Endometrium (tissue), 2 donors: ENCODE measurements around the gene BBS9.

ENCODE experiments used
- FAIRE-seq: peaks from 2 replicates; lab custom pipeline; 2012; peaks lifted over from hg19 to GRCh38; lab: Jason Lieb, UNC
- donor health status: control.
- donor health status: control.

BBS9 gene

DNA sequence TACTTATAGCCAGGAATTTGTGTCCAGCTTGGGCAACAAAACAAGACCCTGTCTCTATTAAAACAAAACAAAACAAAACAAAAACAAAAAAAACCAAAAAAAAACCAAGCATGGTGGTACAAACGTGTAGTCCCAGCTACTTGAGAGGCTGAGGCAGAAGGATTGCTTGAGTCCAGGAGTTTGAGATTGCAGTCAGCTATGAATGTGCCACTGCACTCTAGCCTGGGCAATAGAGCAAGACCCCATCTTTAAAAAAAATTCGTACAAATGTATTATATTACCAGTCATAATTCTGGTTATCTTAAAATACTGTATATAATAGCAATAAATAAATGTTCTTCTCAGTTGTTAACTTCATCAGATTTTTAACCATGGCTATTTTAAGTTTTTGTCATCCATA lies 2.3 kb upstream of the BBS9 start:
- FAIRE-seq = no peak

DNA sequence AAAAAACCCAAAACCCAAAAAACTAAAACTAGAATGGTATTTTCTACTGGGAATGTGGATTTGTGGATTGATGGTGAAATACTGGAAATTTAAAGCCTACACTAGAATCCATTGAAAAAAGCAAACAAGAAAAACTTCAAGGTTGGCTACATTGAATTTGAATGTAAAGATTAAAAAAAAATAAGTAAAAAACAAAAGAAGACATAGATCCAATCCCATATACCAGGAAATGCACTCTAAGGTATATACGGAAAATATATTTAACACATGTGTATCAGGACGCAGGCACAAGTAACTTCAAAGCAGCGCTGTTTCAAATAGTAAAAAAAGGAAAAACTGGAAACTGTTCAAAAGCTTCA lies 754 bp upstream of the BBS9 start:
- FAIRE-seq = peak; percentile 37

DNA sequence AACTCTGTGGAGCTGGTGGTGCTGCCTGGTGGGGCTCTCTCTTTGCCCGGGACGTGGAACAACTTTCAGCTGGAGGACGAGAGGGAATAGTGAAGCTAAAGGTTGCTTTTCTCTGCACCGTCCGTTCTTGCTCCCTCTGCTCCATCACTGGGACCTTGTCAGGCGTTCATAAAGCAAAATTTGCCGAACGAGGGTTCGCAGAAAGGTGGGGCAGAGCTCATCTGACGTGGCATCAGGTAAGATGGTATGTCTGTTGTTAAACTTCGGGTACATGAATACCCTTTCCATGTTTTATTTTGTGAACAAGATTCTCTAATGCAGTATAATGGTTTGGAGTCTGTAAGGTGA lies 416 bp downstream of the BBS9 start:
- no peak for FAIRE-seq

DNA sequence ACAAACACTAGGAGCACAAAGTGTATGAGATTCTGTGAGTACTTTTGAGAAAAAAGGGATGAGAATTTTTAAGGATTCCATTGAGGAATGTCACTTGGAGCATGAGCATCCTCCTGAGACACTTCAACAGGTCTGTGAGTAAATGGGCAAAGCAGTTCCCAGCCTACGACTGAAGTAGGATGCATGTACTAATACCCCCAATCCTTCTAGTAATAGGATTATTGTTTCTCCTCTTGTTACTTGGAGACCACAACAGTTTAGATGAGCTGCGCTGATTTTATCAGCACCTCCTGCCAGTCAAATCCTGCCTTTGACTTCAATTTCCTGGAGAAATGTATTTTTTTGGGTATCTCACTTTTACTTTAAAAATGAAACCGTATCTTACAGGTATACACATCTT lies 820 bp downstream of the BBS9 start:
- no peak for FAIRE-seq

DNA sequence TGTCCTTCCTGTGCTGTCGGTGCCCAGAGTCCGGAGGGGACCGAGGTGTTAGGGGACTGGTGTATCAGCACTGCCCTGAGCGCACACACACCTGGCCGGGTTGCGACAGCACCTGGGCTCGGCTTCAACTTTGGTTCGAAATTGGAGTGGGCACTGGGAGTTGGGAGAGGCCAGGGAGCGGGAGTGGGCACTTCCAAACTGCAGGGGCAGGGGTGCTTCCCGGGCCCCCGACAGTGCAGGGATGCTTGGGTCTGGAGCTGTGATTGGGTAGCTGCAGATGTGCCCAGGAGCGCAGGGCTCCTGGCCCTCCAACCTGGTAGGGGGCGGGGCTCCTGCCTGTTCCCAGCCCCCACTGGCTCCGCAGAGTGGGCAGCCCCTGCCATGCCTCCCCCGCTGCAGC lies 7.7 kb downstream of the BBS9 start:
- no peak for FAIRE-seq

DNA sequence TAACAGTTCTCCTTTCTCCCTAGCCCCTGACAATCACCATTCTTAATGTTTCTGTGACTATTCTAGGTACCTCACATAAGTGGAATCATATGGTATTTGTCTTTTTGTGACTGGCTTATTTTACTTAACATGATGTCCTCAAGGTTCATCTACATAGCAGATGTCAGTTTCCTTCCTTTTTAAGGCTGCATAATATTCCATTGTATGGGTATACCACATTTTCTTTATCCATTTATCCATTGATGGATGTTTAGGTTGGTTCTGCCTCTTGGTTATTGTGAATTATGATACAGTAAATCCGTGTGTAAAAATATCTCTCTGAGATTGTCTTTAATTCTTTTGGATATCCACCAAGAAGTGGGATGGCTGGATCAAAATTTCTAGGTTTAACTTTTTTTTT lies 13.2 kb downstream of the BBS9 start:
- no peak for FAIRE-seq

DNA sequence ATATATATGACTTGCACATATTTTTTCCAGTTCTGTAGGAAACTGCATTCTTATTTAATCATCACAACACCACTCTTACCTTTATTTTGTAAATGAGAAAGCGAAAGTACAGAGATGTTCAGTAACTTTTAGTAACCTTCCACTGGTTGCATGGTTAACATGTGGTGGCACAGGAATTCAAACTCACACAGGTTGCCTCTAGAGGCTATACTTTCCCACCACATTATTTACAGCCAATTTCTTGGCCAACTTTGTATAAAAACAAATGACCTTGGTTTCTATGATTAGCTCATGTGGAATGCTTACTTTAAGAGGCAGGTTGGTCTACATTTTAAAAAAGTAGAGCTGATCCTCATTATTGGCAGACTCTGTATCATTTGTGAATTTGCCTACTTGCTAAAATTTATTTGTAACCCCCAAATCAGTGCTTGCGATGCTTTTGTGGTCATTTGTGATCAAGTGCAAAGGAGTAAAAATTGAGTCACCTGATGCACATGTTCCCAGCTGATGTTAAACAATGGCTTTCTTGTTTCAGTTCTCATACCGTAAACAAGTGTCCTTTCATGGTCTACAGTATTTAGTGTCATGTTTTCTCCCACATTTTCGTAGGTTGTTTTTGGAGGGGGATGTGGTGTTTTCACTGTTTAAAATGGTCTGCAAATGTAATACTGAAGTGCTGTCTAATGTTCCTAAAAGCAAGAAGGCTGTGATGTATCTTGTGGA lies 14.8 kb downstream of the BBS9 start:
- FAIRE-seq = no peak

DNA sequence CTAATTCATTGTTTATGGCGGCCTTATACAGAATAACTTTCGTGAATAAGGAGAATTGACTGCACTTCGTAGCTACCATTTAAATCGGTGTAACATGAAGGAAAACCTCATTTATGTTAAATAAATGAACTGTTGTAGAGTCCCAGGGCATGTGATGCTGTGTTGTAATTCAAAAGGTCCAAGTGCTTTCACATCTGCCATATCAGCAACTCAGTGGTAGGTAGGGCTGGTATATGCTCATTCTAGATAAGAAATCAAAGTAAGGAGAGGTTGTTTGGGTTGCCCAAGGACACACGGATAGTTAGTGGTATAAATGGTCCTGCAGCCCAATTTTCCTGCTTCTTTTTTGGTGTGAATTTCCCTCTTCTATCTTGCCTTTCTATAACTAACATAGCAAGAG lies 15.8 kb downstream of the BBS9 start:
- FAIRE-seq = no peak

DNA sequence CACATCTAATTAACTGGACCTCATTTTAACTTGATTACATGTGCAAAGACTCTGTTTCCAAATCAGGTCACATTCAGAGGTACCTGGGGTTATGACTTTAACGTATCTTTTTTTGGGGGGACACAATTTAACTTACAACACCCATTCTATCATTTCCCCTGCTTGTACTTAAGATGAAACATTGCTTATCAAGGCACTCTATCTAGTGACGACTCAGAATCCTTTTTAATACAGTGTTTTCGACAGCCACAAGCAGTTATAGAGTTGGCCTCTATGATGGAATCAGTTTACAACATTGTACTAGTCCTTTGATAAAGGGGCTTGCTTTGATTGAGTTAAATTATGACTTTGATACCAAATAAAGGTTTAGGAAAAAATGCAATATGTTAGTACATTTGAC lies 22.7 kb downstream of the BBS9 start:
- no peak for FAIRE-seq

DNA sequence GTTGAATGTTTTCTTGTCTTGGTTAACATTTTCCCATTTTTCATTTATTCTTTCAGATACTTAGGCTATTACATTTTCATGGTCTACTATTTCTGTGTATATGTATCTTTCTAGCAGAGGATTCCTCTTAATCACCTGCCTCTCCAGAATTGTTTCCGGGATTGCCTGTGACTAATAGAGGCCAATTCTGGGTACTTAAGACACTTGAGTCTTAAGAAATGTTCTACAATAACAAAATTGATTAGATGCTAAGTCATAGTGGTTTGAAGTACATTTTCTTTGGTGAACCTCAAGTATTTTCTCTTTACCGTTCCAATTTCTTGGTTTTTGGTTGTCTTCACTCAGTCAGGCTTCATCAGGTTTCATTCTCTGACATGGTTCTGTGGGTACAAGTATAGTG lies 26.4 kb downstream of the BBS9 start:
- FAIRE-seq = no peak

DNA sequence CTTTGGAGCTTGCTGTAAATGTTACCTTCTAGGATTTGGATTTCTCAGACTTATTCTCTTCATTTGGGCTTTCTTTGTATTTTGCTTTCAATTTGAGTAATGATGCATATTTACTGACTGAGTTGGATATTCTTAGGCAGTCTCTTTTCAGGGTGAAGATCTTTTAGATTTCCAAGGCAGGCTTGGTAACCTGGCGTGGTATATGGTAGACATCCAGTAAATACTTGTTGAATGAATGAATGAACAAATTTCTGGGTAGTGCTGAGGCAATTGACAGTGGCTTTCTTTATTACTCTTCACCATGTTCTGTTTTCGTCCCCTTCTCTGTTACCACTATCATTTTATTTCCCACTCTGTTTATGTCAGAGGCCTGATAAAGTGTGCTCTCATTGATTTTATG lies 27.1 kb downstream of the BBS9 start:
- no peak for FAIRE-seq

DNA sequence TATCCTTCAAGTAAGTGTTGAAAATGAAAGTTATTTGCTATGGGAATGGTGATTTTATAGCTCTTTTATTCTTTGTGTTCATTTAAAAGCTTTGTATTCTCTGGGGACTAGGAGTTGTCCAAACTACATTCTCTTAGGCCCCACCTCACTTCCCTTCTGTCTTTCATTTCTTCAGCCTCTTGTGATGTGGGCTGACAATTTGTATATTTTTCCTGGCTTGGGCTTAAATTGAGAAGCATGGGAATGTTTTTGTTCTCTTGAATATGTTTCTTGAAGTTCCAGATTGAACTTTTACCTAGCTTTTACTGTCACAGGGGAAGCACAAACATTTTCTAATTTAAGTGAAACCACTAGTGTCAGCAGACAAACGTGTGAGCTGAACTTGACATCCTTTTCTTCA lies 27.9 kb downstream of the BBS9 start:
- FAIRE-seq = no peak

DNA sequence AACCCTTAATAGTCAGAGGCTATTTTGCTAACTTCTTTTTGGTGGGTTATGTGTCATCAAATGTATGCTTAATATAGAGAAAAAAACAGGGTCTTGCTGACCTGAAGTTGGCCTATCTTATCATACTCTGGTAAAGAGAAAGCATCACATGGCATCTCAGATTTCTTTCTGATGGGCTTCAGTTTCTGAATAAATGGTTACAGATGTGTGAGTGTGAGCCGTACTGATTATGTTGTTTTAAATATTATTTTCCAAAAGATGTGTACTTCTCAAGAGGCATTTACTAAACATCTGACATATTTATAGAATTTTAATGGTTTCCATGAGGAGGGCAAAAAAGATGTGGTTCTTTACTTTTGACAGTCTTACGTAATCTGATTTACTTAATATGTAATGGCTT lies 28.4 kb downstream of the BBS9 start:
- FAIRE-seq = no peak

DNA sequence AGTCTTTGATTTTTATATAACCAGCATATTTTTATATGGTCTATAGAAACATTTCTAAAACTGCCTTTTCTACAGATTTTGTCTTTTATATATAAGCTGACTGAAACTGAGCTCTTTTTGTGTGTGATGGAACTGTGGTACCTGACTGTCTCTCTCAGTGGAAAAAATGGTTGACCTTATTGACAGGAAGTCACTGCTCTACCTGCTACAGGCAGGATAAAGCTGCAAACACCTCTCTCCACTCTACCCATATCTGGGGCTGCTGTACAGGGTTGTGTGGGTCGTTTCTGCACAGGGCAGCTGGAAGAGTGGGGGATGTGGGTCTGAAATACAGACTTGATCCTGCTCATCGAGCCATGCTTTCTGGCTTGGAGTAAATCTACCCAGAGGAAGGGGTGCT lies 48.5 kb downstream of the BBS9 start:
- FAIRE-seq = no peak

DNA sequence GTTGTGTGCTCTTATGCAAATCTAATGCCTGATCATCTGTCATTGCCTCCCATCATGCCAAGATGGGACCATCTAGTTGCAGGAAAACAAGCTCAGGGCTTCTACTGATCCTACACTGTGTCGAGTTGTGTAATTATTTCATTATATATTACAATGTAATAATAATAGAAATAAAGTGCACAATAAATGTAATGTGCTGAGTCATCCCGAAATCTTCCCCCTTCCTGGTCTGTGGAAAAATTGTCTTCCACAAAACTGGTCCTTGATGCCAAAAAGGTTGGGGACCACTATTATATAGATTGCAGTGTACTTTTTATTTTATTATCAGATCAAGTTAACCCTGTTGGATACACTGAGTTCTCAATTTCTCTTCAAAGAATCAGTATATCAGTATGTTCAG lies 50.2 kb downstream of the BBS9 start:
- no peak for FAIRE-seq

DNA sequence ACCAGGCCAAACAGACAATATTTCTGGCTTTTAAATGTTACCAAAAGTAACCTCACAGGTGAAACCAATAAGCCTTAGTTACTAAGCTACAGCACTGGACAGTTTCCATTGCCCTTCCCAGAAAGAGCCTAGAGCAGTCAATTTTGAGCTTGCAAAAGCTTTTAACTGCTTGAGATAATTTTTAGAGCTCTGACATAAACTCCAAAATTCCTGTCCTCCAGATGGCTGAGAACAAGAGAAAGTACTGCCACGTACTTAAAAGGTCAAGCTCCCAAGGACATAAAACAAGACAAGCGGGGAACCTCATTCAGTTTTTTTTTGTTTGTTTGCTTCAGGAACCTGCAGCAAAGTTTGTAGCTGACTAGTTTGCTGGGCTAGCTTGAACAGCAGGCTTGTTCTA lies 54.1 kb downstream of the BBS9 start:
- peak; percentile 81 for FAIRE-seq

DNA sequence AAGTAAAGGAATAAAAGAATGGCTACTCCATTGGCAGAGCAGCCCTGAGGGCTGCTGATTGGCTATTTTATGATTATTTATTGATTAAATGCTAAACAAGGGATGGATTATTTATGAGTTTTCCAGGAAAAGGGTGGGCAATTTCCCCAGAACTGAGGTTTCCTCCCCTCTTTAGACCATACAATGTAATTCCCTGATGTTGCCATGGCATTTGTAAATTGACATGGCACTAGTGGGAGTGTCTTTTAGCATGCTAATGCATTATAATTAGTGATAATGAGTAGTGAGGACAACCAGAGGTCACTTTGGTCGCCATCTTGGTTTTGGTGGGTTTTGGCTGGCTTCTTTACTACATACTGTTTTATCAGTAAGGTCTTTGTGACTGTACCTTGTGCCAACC lies 55.5 kb downstream of the BBS9 start:
- FAIRE-seq = no peak

DNA sequence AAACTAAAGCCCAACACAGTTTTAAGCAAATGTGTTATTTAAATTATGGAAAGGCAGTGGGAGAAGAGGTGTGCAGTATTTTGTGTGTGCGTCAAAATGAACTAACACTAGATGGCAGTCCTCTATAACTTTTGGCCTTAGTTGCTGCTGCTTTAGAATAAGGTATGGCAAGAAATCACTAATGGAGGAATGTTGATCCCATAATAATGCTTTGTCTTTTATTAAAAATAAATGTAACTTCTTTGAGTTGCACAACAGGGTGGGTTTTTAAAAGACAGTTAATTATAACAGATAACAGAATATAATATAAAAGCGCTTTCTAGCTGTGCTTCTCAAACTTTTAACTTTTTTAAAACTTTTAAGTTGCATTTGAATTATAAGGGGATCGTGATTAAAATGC lies 56.4 kb downstream of the BBS9 start:
- FAIRE-seq = peak; percentile 91

DNA sequence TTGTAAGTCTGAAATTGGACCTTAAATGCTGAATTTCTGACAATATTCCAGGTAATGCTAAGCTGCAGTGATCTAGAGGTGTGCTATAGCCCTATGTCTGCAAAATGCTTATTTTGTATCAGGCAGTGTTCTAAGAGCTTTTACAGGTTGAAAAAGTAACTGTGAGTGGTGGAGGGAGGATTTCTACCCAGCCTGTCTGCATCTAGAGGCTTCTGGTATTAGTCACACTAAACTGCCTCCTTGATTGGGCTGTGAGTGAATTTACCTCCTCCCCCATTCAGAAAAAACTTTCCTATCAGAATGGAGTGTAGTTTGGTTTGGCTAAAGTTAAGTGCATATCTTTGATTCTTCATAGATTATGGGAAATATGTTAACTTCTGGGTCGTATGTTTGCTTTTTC lies 56.8 kb downstream of the BBS9 start:
- no peak for FAIRE-seq

DNA sequence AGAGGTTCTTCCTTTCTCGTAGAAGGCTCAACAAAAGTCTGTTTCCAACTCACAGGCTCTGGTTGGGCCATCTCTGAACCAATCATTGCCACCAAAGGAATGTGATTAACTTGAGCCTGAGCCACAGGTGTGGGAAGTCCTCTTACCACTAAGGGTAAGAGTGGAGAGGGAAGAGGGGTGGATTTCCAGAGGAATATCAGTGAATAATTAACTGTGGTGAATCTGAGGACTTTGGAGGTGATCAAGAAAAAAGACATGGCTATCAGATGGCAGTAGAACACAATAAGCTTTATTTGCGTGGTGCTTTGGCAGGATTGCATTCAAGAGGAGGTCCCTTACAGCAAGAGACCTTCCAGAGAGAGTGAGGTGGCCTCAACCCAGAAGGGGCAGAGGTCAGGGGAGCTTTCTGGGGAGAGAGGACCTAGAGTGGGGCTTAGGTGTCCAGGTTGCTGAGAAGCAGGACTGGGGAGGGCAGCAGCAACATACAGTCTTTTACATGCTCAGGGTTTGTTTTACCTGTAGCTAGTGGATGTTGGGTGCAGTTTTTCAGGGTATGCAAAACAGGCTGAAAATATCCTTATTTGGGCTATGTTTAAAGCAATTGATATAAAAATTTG lies 61.4 kb downstream of the BBS9 start:
- FAIRE-seq = no peak

DNA sequence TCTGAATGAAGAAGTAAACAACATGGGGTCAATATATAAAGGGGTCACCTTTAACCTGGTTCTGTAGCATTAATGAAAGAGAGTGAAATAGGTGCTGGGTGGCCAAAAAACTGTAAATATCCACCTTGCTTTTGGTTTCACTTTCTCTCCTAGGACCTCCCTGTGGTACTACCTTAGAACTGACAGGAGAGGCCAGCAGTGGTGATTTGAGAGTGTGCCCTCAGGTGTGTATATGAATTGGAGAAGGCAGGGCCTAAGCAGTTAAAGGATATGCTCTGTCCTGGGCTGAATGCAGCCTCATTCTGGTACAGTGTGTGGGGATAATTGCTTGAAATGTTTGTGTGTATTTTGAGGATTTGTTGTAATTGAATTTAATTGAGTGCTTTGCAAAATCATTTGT lies 62.0 kb downstream of the BBS9 start:
- no peak for FAIRE-seq

DNA sequence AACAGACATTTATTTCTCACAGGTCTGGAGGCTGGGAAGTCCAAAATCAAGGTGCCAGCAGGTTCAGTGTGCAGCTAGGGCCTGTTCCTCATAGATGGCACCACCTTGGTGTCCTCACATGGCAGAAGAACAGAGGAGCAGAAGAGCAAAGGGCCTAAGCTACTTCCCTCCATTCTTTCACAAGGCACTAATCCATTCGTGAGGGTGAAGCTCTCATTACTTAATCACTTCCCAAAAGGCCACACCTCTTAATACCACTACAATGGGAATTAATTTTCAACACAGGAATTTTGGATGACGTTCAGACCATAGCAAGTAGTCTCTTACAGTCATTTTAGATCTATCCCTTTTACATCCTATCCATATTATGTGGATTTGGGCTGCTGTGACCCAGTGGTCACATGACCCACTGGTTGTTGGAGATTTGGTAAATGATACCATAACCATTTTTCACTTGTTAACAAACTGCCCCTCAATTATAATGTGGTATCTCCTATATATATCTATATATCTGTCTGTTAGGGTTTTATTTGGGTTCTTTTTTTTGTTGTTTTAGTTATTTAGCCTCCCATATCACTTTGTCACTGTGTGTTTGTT lies 63.4 kb downstream of the BBS9 start:
- no peak for FAIRE-seq

DNA sequence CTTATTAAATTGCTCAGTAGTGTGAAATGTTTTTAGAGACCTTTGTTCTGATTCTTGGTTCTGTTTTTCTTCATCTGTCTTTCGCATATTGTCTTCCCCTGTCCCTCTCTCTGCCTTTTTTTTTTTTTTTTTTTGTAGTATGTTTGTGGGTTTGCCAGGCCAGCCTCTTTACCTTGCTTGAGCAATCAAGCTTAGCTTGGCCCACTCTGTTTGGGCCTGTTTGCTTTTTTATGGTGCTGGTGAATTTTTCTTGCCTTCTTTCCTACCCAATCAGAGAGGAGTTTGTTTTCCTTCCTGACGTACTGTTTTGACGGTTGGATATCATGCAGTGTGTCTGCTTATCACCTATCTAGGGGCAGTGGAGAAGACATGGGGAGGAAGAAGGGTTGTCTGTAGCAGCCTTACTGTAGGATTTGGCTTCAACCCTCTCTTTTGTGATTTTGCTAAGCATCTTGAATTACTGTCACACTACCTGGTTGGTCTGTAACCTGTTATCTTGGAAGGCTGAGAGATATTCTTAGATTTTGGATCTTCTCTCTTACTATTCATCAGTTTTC lies 64.0 kb downstream of the BBS9 start:
- no peak for FAIRE-seq

DNA sequence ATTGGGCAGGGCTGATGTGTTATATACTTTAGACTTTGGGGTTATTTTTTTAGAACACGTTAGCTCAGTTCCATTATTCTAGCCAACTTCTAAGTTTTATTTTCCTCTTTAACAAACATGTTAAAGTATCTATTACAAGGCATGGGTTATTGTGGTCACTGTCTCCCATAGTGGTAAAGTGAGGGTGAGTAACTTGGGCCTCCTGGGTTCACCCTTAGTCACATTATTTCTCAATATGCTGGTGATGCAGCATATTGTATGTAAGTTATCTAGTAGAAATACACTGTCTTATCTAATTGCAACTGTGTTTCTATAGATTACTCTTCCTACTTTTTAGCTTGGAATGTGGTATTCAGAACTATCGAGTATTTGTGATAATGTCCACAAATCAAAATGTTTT lies 65.9 kb downstream of the BBS9 start:
- FAIRE-seq = no peak
